CD14-positive monocyte (primary cell): ENCODE data around the gene GJC3. TPM values are rescaled to one million over a fixed set of nuclear protein-coding genes. Genes with fewer than 3 reads are reported as not detected.

Experiments used
- DNase-seq, 3 donors: peaks; one replicate each; pipeline ENCODE4 v3.0.0-alpha.2; 2011 to 2022
- H2AFZ ChIP-seq: 2 replicates; pipeline ENCODE4 v1.6.0; 2012; ENCODE audit warnings: mild to moderate bottlenecking, low read depth, low read length, inconsistent platforms; ENCODE audit not compliant: insufficient read depth, poor library complexity, severe bottlenecking
- H3K27ac ChIP-seq, 2 donors: 1 replicate in 1 of 2; 2 replicates in 1 of 2; pipeline ENCODE4 v1.5.1; 2012 to 2013; ENCODE audit warnings: low read length in 2 of 2, control low read depth in 1 of 2, inconsistent platforms in 1 of 2, low read depth in 1 of 2, mild to moderate bottlenecking in 1 of 2
- H3K27me3 ChIP-seq, 2 donors: one replicate each; pipeline versions ENCODE4 v1.6.0 to v1.6.1; 2011 to 2013; ENCODE audit warnings: low read length in 2 of 2; ENCODE audit not compliant: control insufficient read depth in 2 of 2, insufficient read depth in 2 of 2
- H3K36me3 ChIP-seq, 2 donors: replicated peaks in 1 of 2; 1 replicate in 1 of 2; 2 replicates in 1 of 2; pipeline versions ENCODE4 v1.5.1 to v1.6.1; 2012 to 2013; ENCODE audit warnings: low read length in 2 of 2, control low read depth in 1 of 2, inconsistent platforms in 1 of 2, mild to moderate bottlenecking in 1 of 2; ENCODE audit not compliant: insufficient read depth in 2 of 2, control insufficient read depth in 1 of 2
- H3K4me1 ChIP-seq, 2 donors: 1 replicate in 1 of 2; 2 replicates in 1 of 2; pipeline versions ENCODE4 v1.5.1 to v1.6.1; 2012 to 2013; ENCODE audit warnings: low read length in 2 of 2, control low read depth in 1 of 2, inconsistent platforms in 1 of 2, mild to moderate bottlenecking in 1 of 2, moderate library complexity in 1 of 2; ENCODE audit not compliant: insufficient read depth in 2 of 2, control insufficient read depth in 1 of 2
- H3K4me2 ChIP-seq: replicated peaks from 2 replicates; pipeline ENCODE3; 2012; ENCODE audit warnings: low read length, moderate library complexity, mild to moderate bottlenecking; ENCODE audit not compliant: poor library complexity, severe bottlenecking; ENCODE audit errors: extremely low read depth
- H3K4me3 ChIP-seq, 3 experiments: fragments of 200-600 bp in 1 of 3; sonication (generic) in 1 of 3; replicated peaks in 1 of 3; 1 replicate in 2 of 3; 2 replicates in 1 of 3; pipeline ENCODE4 v1.5.1; 2011 to 2013; ENCODE audit warnings: low read length in 3 of 3, mild to moderate bottlenecking in 3 of 3, control low read depth in 2 of 3, low read depth in 2 of 3, inconsistent platforms in 1 of 3, moderate library complexity in 1 of 3
- H3K79me2 ChIP-seq: 2 replicates; pipeline ENCODE4 v1.6.0; 2012; ENCODE audit warnings: mild to moderate bottlenecking, control low read depth, inconsistent platforms, low read length, moderate library complexity; ENCODE audit not compliant: insufficient read depth
- H3K9ac ChIP-seq: 2 replicates; pipeline ENCODE4 v1.6.0; 2017; ENCODE audit warnings: low read length, mild to moderate bottlenecking; ENCODE audit not compliant: insufficient read depth, poor library complexity, severe bottlenecking
- H3K9me3 ChIP-seq, 2 donors: replicated peaks in 1 of 2; 1 replicate in 1 of 2; 2 replicates in 1 of 2; pipeline versions ENCODE4 v1.5.1 to v1.6.1; 2012 to 2013; ENCODE audit warnings: low read length in 2 of 2, control low read depth in 1 of 2; ENCODE audit not compliant: control insufficient read depth in 1 of 2, insufficient read depth in 1 of 2
- H4K20me1 ChIP-seq: 2 replicates; pipeline ENCODE4 v1.6.0; 2012; ENCODE audit warnings: mild to moderate bottlenecking, low read length, control low read depth, moderate library complexity; ENCODE audit not compliant: insufficient read depth
- H3K27ac Mint-ChIP-seq, 7 donors: one replicate each; pipeline ENCODE4 v1.8.0; 2020; ENCODE audit warnings: mild to moderate bottlenecking in 7 of 7, mixed read lengths in 7 of 7, moderate library complexity in 6 of 7, inconsistent platforms in 2 of 7
- H3K27me3 Mint-ChIP-seq, 3 donors: one replicate each; pipeline ENCODE4 v1.8.0; 2021 to 2022; ENCODE audit warnings: low read depth in 3 of 3, mild to moderate bottlenecking in 3 of 3, mixed read lengths in 3 of 3, moderate library complexity in 3 of 3, inconsistent platforms in 1 of 3
- H3K36me3 Mint-ChIP-seq, 2 donors: one replicate each; pipeline ENCODE4 v1.8.0; 2020; ENCODE audit warnings: mixed read lengths in 2 of 2, inconsistent platforms in 1 of 2, mild to moderate bottlenecking in 1 of 2
- H3K4me1 Mint-ChIP-seq: one replicate; pipeline ENCODE4 v1.8.0; 2020; ENCODE audit warnings: mild to moderate bottlenecking, mixed read lengths
- H3K4me3 Mint-ChIP-seq, 2 donors: one replicate each; pipeline ENCODE4 v1.8.0; 2020; ENCODE audit warnings: mild to moderate bottlenecking in 2 of 2, mixed read lengths in 2 of 2, moderate library complexity in 1 of 2
- H3K9me3 Mint-ChIP-seq, 7 donors: one replicate each; pipeline ENCODE4 v1.8.0; 2020 to 2022; ENCODE audit warnings: mixed read lengths in 7 of 7, mild to moderate bottlenecking in 6 of 7, moderate library complexity in 6 of 7, inconsistent platforms in 2 of 7
- WGBS: methylation state at CpG from one replicate; pipeline ENCODE4 v1.1.5; 2013; ENCODE audit warnings: missing lambda C conversion rate; ENCODE audit not compliant: insufficient coverage; 5-methylcytosine and 5-hydroxymethylcytosine counted together
- intact Hi-C, 2 donors: fragments of 100-400 bp; cut with micrococcal nuclease; formaldehyde crosslinking; loops; one replicate each; pipeline versions ENCODE4 v1.15.0 to v1.15.1; 2023
- polyA minus RNA-seq: library from RNA; depleted of rRNA, polyadenylated mRNA; stranded (reverse); fragments of >200 nt; gene quantifications from 2 replicates; pipeline ENCODE4 v1.2.3, GENCODE V29; 2012
- polyA plus RNA-seq, 3 donors: library from polyadenylated mRNA; depleted of rRNA in 1 of 3; unstranded in 2 of 3; stranded (reverse) in 1 of 3; fragments of 300-500 nt in 2 of 3; fragments of >200 nt in 1 of 3; fragmentation: Illumina TruSeq in 2 of 3; gene quantifications; 1 replicate in 2 of 3; 2 replicates in 1 of 3; pipeline ENCODE4 v1.2.3, GENCODE V29; 2012 to 2021
- total RNA-seq, 12 experiments: library from RNA in 1 of 12; stranded (reverse) in 1 of 12; fragments of 120-200 nt in 1 of 12; gene quantifications; one replicate each; pipeline ENCODE4 v1.2.4 and lab custom pipeline; 2013 to 2026; ENCODE audit warnings: mixed read lengths in 6 of 12, inconsistent platforms in 1 of 12
- TF ChIP-seq, protein P1 (sequence below): fragments of 200-600 bp; IDR thresholded peaks from one replicate; pipeline ENCODE4 v1.8.0; 2022; ENCODE audit warnings: antibody characterized with exemption, mild to moderate bottlenecking

The GJC3 gene, protein sequence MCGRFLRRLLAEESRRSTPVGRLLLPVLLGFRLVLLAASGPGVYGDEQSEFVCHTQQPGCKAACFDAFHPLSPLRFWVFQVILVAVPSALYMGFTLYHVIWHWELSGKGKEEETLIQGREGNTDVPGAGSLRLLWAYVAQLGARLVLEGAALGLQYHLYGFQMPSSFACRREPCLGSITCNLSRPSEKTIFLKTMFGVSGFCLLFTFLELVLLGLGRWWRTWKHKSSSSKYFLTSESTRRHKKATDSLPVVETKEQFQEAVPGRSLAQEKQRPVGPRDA
- not detected for total RNA-seq (2013)
- polyA plus RNA-seq (not detected), polyA minus RNA-seq (not detected in 2 replicates), total RNA-seq (lab: John Stamatoyannopoulos, UW) (0 to 0.12 (median 0) reads per million in 11 experiments)

DNA sequence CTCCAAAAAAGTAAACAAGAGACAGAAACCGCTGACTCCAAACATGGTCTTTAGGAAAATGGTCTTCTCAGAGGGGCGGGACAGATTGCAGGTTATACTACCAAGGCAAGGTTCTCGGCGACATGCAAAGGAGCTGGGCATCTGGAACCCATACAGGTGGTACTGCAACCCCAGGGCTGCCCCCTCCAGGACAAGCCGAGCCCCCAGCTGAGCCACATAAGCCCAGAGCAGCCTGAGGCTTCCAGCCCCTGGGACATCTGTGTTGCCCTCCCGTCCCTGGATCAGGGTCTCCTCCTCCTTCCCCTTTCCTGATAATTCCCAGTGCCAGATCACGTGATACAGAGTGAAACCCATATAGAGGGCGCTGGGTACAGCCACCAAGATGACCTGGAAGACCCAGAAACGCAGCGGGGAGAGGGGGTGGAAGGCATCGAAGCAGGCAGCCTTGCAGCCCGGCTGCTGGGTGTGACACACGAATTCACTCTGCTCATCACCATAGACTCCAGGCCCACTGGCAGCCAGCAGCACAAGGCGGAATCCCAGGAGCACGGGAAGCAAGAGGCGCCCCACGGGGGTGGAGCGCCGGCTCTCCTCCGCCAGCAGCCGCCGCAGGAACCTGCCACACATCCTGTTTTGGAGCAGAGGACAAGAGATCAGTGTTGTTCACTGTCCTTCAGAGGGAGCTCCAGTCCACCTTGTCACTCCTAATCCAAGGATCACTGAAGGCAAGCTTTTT, at the start of gene GJC3:
GJC3 (minus strand) TSS at position 627 of the 736 bp plus-strand sequence; CDS start at position 627, 0 bp downstream.
- peak within 1 kb of the TSS; percentile 84 for H2AFZ ChIP-seq
- DNase-seq: peak; percentile 30 to 41 (median 39)
- no peaks in the 10 kb centered on the region for H3K36me3 ChIP-seq
- Mint-ChIP-seq H3K27ac (peak within 1 kb of the TSS in 1 of 7 donors; percentile 54), H3K4me3 (peak within 1 kb of the TSS; percentile 75 to 93), H3K36me3 (no peaks in the 10 kb centered on the region), H3K27me3 (peaks cover 22 to 35% (median 30%) of the 10 kb centered on the region in 3 donors), H3K4me1 (peaks cover 10% of the 10 kb centered on the region), H3K9me3 (peaks cover 0 to 1% (median 0%) of the 10 kb centered on the region in 7 donors)
- H3K4me2 ChIP-seq: peak within 1 kb of the TSS; percentile 65
- peak within 1 kb of the TSS; percentile 17 to 62 (median 26) for H3K4me3 ChIP-seq
- H4K20me1 ChIP-seq: no peaks in the 10 kb centered on the region
- 21% methylated on average over 19 of the region's 22 CpGs for WGBS
- no peaks in the 10 kb centered on the region for H3K79me2 ChIP-seq
- intact Hi-C loops: no loop called here
- H3K27ac ChIP-seq: no peak within 1 kb of the TSS
- TF ChIP-seq, protein P1, sequence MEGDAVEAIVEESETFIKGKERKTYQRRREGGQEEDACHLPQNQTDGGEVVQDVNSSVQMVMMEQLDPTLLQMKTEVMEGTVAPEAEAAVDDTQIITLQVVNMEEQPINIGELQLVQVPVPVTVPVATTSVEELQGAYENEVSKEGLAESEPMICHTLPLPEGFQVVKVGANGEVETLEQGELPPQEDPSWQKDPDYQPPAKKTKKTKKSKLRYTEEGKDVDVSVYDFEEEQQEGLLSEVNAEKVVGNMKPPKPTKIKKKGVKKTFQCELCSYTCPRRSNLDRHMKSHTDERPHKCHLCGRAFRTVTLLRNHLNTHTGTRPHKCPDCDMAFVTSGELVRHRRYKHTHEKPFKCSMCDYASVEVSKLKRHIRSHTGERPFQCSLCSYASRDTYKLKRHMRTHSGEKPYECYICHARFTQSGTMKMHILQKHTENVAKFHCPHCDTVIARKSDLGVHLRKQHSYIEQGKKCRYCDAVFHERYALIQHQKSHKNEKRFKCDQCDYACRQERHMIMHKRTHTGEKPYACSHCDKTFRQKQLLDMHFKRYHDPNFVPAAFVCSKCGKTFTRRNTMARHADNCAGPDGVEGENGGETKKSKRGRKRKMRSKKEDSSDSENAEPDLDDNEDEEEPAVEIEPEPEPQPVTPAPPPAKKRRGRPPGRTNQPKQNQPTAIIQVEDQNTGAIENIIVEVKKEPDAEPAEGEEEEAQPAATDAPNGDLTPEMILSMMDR: peak; percentile 32
- peaks cover 24 to 26% of the 10 kb centered on the region in 2 donors for H3K27me3 ChIP-seq
- H3K4me1 ChIP-seq: peaks cover 8% of the 10 kb centered on the region in 2 donors
- H3K9me3 ChIP-seq: no peaks in the 10 kb centered on the region
- peak within 1 kb of the TSS; percentile 53 for H3K9ac ChIP-seq

DNA sequence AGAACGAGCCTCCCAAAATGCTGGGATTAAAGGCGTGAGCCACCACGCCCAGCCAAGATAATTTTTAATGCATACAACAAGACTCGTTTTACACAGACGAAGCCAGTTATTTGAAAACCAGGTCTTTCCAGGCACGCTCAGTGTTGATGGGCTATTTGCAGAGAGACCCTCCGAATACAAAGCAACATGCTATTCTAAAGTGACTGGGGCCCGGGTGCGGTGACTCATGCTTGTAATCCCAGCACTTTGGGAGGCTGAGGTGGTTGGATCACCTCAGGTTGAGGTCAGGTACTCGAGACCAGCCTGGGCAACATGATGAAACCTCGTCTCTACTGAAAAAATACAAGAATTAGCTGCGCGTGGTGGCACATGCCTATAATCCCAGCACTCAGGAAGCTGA, 47.2 kb upstream of the GJC3 start:
- intact Hi-C loops: no loop called here
- DNase-seq: no peak
- 95% methylated on average over 12 of the region's 13 CpGs for WGBS

More for the DNA sequence above, 47.2 kb upstream of the GJC3 start:
- H3K9me3 Mint-ChIP-seq: peaks cover 0 to 6% (median 2%) of the 10 kb centered on the region in 7 donors
- H3K36me3 Mint-ChIP-seq: no peaks in the 10 kb centered on the region
- H3K27me3 Mint-ChIP-seq: peaks cover 11 to 21% (median 18%) of the 10 kb centered on the region in 3 donors
- no peak overlapping the region for H3K4me3 Mint-ChIP-seq
- Histone ChIP-seq H3K4me3 (no peak overlapping the region), H3K9me3 (no peaks in the 10 kb centered on the region), H3K4me1 (no peaks in the 10 kb centered on the region), H3K27me3 (no peaks in the 10 kb centered on the region), H4K20me1 (no peaks in the 10 kb centered on the region), H3K9ac (no peak overlapping the region), H3K79me2 (no peaks in the 10 kb centered on the region), H3K27ac (no peak overlapping the region), H3K36me3 (no peaks in the 10 kb centered on the region), H2AFZ (no peak overlapping the region), H3K4me2 (no peak overlapping the region)
- TF ChIP-seq, protein P1: no peak
- no peak overlapping the region for H3K27ac Mint-ChIP-seq
- H3K4me1 Mint-ChIP-seq: no peaks in the 10 kb centered on the region
